Non-pigmented ciliary epithelial cell (primary cell): ENCODE data around the gene ADGRF4.
"Not testable (repeated sequence)": the region's sequence is repeated elsewhere in the genome, so short reads cannot be mapped to it uniquely, and the experiment has no call there.

ENCODE experiments used
- DNase-seq: peaks from one replicate; pipeline ENCODE4 v3.0.0-alpha.2; 2010; ENCODE audit warnings: low read depth

The ADGRF4 gene

GRCh38 chr6:47734831-47735481 lies 36.6 kb downstream of the ADGRF4 start:
- DNase-seq: no peak

- DNase-seq: no peak
These were observed 37.8 kb downstream of the ADGRF4 start for GRCh38 chr6:47736083-47736700.

GRCh38 chr6:47737406-47737805 lies 39.0 kb downstream of the ADGRF4 start:
- DNase-seq: no peak

- DNase-seq: no peak
These were observed 42.3 kb downstream of the ADGRF4 start for GRCh38 chr6:47740714-47741113.

- DNase-seq: no peak
These were observed 43.4 kb downstream of the ADGRF4 start for GRCh38 chr6:47741807-47742206.

- no peak for DNase-seq
These were observed 45.4 kb downstream of the ADGRF4 start for GRCh38 chr6:47743744-47744143.

- not testable (repeated sequence) for DNase-seq
These were observed 46.9 kb downstream of the ADGRF4 start for GRCh38 chr6:47745269-47745668.

GRCh38 chr6:47749757-47750156 lies 51.4 kb downstream of the ADGRF4 start:
- no peak for DNase-seq

GRCh38 chr6:47752801-47753200 lies 54.4 kb downstream of the ADGRF4 start:
- no peak for DNase-seq

- no peak for DNase-seq
These were observed 61.0 kb downstream of the ADGRF4 start for GRCh38 chr6:47759364-47759763.

- no peak for DNase-seq
These were observed 64.1 kb downstream of the ADGRF4 start for GRCh38 chr6:47762502-47762901.

GRCh38 chr6:47766445-47766844 lies 68.1 kb downstream of the ADGRF4 start:
- DNase-seq: no peak

- no peak for DNase-seq
These were observed 68.7 kb downstream of the ADGRF4 start for GRCh38 chr6:47767102-47767501.

GRCh38 chr6:47769982-47770381 lies 71.6 kb downstream of the ADGRF4 start:
- DNase-seq: no peak
